ENCODE results near the gene CDK2AP2. TPM values are rescaled to one million over a fixed set of nuclear protein-coding genes. Genes with fewer than 3 reads are reported as not detected.

CDK2AP2 gene
- total RNA-seq, 2 donors from 2014 or later, result 79.5 to 86.2 TPM

Small RNA genes lying within 50 kb of the gene (microRNA-seq; reads per million reads assigned to microRNA genes)
- 0 to 0.53 reads per million in 2 donors for gene MIR6752

Other genes with a start within 250 kb of the CDK2AP2 start
- 100 to 1,000 TPM in 1 of 2 donors, 10 to 100 TPM in 1; 95.8 to 119 TPM for gene GRK2, start 241.7 kb downstream of the CDK2AP2 start, total RNA-seq
- gene ANKRD13D, start 218.9 kb downstream of the CDK2AP2 start, total RNA-seq, result 10 to 100 TPM; 26.9 to 29.6 TPM
- 10 to 100 TPM; 74.9 to 79.3 TPM for gene SSH3, start 204.6 kb downstream of the CDK2AP2 start, total RNA-seq
- 100 to 1,000 TPM; 237 to 262 TPM for gene POLD4, start 154.6 kb downstream of the CDK2AP2 start, total RNA-seq
- gene CLCF1, start 134.6 kb downstream of the CDK2AP2 start, total RNA-seq, result 1 to 10 TPM; 2.2 to 2.4 TPM
- 10 to 100 TPM; 27.4 to 40.6 TPM for gene RAD9A, start 116.2 kb downstream of the CDK2AP2 start, total RNA-seq
- 100 to 1,000 TPM; 214 to 243 TPM for gene PPP1CA, start 106.3 kb downstream of the CDK2AP2 start, total RNA-seq
- gene TBC1D10C, start 104.1 kb downstream of the CDK2AP2 start, total RNA-seq, result 1 to 10 TPM; 3.0 to 4.2 TPM
- 1 to 10 TPM in 1 of 2 donors, under 1 TPM in 1; 0.61 to 2.5 TPM for gene CARNS1, start 92.5 kb downstream of the CDK2AP2 start, total RNA-seq
- 10 to 100 TPM; 45.3 to 47.4 TPM for gene RPS6KB2, start 79.7 kb downstream of the CDK2AP2 start, total RNA-seq
- 10 to 100 TPM in 1 of 2 donors, 1 to 10 TPM in 1; 7.1 to 11.2 TPM for gene PTPRCAP, start 70.5 kb downstream of the CDK2AP2 start, total RNA-seq
- 100 to 1,000 TPM; 195 to 230 TPM for gene CORO1B, start 64.7 kb downstream of the CDK2AP2 start, total RNA-seq
- gene GPR152, start 55.4 kb downstream of the CDK2AP2 start, total RNA-seq, result not detected
- 1 to 10 TPM; 1.1 to 2.0 TPM for gene CABP4, start 52.8 kb downstream of the CDK2AP2 start, total RNA-seq
- 10 to 100 TPM; 63.6 to 68.0 TPM for gene TMEM134, start 38.9 kb downstream of the CDK2AP2 start, total RNA-seq
- 10 to 100 TPM; 31.4 to 49.6 TPM for gene AIP, start 25.1 kb downstream of the CDK2AP2 start, total RNA-seq
- gene PITPNM1, start 2.8 kb downstream of the CDK2AP2 start, total RNA-seq, result 100 to 1,000 TPM in 1 of 2 donors, 10 to 100 TPM in 1; 82.0 to 108 TPM
- not detected for gene CABP2, start 15.3 kb upstream of the CDK2AP2 start, total RNA-seq
- gene GSTP1, start 75.7 kb upstream of the CDK2AP2 start, total RNA-seq, result 100 to 1,000 TPM; 323 to 390 TPM
- gene NDUFV1, start 98.8 kb upstream of the CDK2AP2 start, total RNA-seq, result 100 to 1,000 TPM; 292 to 377 TPM
- 10 to 100 TPM; 28.8 to 49.8 TPM for gene NUDT8, start 121.8 kb upstream of the CDK2AP2 start, total RNA-seq
- gene TBX10, start 131.6 kb upstream of the CDK2AP2 start, total RNA-seq, result 10 to 100 TPM; 12.9 to 27.1 TPM
- 10 to 100 TPM; 13.1 to 17.7 TPM for gene ACY3, start 142.6 kb upstream of the CDK2AP2 start, total RNA-seq
- under 1 TPM in 1 of 2 donors, not detected in 1; 0.73 TPM for gene ALDH3B2, start 166.5 kb upstream of the CDK2AP2 start, total RNA-seq